H1 (cell line): ENCODE results near the gene TRIM77. TPM values are rescaled to one million over a fixed set of nuclear protein-coding genes. Genes with fewer than 3 reads are reported as not detected.
A peak's percentile ranks its signal among the peaks of the same experiment; 100 is the strongest.
"Not testable (repeated sequence)": the region's sequence is repeated elsewhere in the genome, so short reads cannot be mapped to it uniquely, and the experiment has no call there.

ENCODE experiments used
- CTCF ChIA-PET: fragments of 300-600 bp; sonication (Branson Sonifier 250); formaldehyde crosslinking; loops from one replicate; lab custom pipeline; 2021; ENCODE audit not compliant: partially characterized antibody; lab: Charles Lee
- POLR2A ChIA-PET: fragments of 300-600 bp; sonication (Branson Sonifier 250); formaldehyde crosslinking; loops from one replicate; lab custom pipeline; 2021; ENCODE audit warnings: inconsistent platforms; ENCODE audit not compliant: partially characterized antibody; lab: Charles Lee
- DNase-seq, 2 experiments: peaks; one replicate each; pipeline versions ENCODE4 v3.0.0 to v3.0.0-alpha.2; 2010 to 2022; ENCODE audit warnings: low spot score in 2 of 2, low read depth in 1 of 2, mixed read lengths in 1 of 2
- FAIRE-seq: peaks from 2 replicates; lab custom pipeline; 2011; peaks lifted over from hg19 to GRCh38; lab: Jason Lieb, UNC
- H2AFZ ChIP-seq: 2 replicates; pipeline ENCODE4 v1.8.1; 2012; ENCODE audit warnings: low read length, inconsistent platforms
- H2AK5ac ChIP-seq: 2 replicates; pipeline ENCODE4 v1.6.1; 2013; ENCODE audit warnings: low read depth, low read length
- H2BK120ac ChIP-seq: replicated peaks from 2 replicates; pipeline ENCODE3; 2013; ENCODE audit warnings: low read depth, low read length, inconsistent platforms
- H2BK12ac ChIP-seq: 2 replicates; pipeline ENCODE4 v1.6.1; 2013; ENCODE audit warnings: low read depth, low read length
- H2BK15ac ChIP-seq: 2 replicates; pipeline ENCODE4 v1.6.1; 2013; ENCODE audit warnings: low read length
- H2BK20ac ChIP-seq: 2 replicates; pipeline ENCODE4 v1.6.1; 2013; ENCODE audit warnings: low read length
- H2BK5ac ChIP-seq: 2 replicates; pipeline ENCODE4 v1.6.1; 2013; ENCODE audit warnings: low read depth, low read length
- H3K14ac ChIP-seq: 2 replicates; pipeline ENCODE4 v1.6.1; 2013; ENCODE audit warnings: inconsistent platforms; ENCODE audit not compliant: insufficient read length
- H3K18ac ChIP-seq: 2 replicates; pipeline ENCODE4 v1.6.1; 2013; ENCODE audit warnings: low read length; ENCODE audit errors: extremely low read depth
- H3K23ac ChIP-seq: 2 replicates; pipeline ENCODE4 v1.6.1; 2013; ENCODE audit warnings: inconsistent platforms; ENCODE audit not compliant: insufficient read length
- H3K23me2 ChIP-seq: 2 replicates; pipeline ENCODE4 v1.6.1; 2013; ENCODE audit warnings: low read depth, low read length
- H3K27ac ChIP-seq: 2 replicates; pipeline ENCODE4 v1.6.1; 2011; ENCODE audit warnings: low read depth, low read length, inconsistent platforms
- H3K27me3 ChIP-seq, 4 experiments: replicated peaks in 1 of 4; 1 replicate in 1 of 4; 2 replicates in 3 of 4; pipeline versions ENCODE4 v1.6.1 to v1.8.1; 2011 to 2013; ENCODE audit warnings: low read length in 3 of 4, mild to moderate bottlenecking in 3 of 4, inconsistent platforms in 2 of 4, mixed read lengths in 2 of 4, moderate library complexity in 1 of 4; ENCODE audit not compliant: control insufficient read depth in 3 of 4, insufficient read depth in 3 of 4; ENCODE audit errors: extremely low read depth in 1 of 4
- H3K36me3 ChIP-seq, 4 experiments: 2 replicates each; pipeline versions ENCODE4 v1.6.1 to v1.8.1; 2011 to 2013; ENCODE audit warnings: mild to moderate bottlenecking in 4 of 4, low read length in 3 of 4, moderate library complexity in 2 of 4, control low read depth in 1 of 4, inconsistent platforms in 1 of 4; ENCODE audit not compliant: insufficient read depth in 4 of 4, control insufficient read depth in 2 of 4
- H3K4ac ChIP-seq: replicated peaks from 2 replicates; pipeline ENCODE3; 2013; ENCODE audit warnings: low read length, low read depth, mixed read lengths, inconsistent platforms; ENCODE audit not compliant: insufficient read length
- H3K4me1 ChIP-seq, 4 experiments: replicated peaks in 1 of 4; 1 replicate in 1 of 4; 2 replicates in 3 of 4; pipeline versions ENCODE4 v1.6.1 to v1.8.1; 2011 to 2013; ENCODE audit warnings: low read length in 3 of 4, inconsistent platforms in 2 of 4, mixed read lengths in 1 of 4; ENCODE audit not compliant: insufficient read depth in 4 of 4, control insufficient read depth in 3 of 4
- H3K4me2 ChIP-seq, 2 experiments: 2 replicates each; pipeline versions ENCODE4 v1.6.1 to v1.8.1; 2011 to 2013; ENCODE audit warnings: low read depth in 2 of 2, low read length in 2 of 2, control low read depth in 1 of 2, inconsistent platforms in 1 of 2, mild to moderate bottlenecking in 1 of 2; ENCODE audit not compliant: insufficient read depth in 1 of 2
- H3K4me3 ChIP-seq, 4 experiments: fragments of 200-600, 300-600 bp in 1 of 4; sonication (generic), shearing (Covaris generic), sonication (Bioruptor Twin) in 1 of 4; 2 replicates each; pipeline versions ENCODE4 v1.5.1 to v1.8.1; 2011 to 2016; ENCODE audit warnings: low read length in 4 of 4, low read depth in 3 of 4, control low read depth in 2 of 4, inconsistent platforms in 2 of 4, mild to moderate bottlenecking in 2 of 4, mixed read lengths in 1 of 4, moderate library complexity in 1 of 4; ENCODE audit not compliant: insufficient read depth in 2 of 4; ENCODE audit errors: extremely low read depth in 1 of 4
- H3K56ac ChIP-seq: replicated peaks from 2 replicates; pipeline ENCODE3; 2013; ENCODE audit warnings: low read depth, mild to moderate bottlenecking, mixed read lengths, low read length, inconsistent platforms; ENCODE audit not compliant: insufficient read length
- H3K79me1 ChIP-seq: 2 replicates; pipeline ENCODE4 v1.6.1; 2013; ENCODE audit warnings: low read depth, low read length, control low read depth
- H3K79me2 ChIP-seq, 2 experiments: 2 replicates each; pipeline versions ENCODE4 v1.6.1 to v1.8.1; 2012 to 2013; ENCODE audit warnings: low read length in 2 of 2, mild to moderate bottlenecking in 2 of 2, inconsistent platforms in 1 of 2; ENCODE audit not compliant: insufficient read depth in 2 of 2, control insufficient read depth in 1 of 2
- H3K9ac ChIP-seq, 4 experiments: replicated peaks in 1 of 4; 1 replicate in 1 of 4; 2 replicates in 3 of 4; pipeline versions ENCODE4 v1.6.1 to v1.8.1; 2011 to 2013; ENCODE audit warnings: low read depth in 3 of 4, low read length in 3 of 4, control low read depth in 2 of 4, mild to moderate bottlenecking in 2 of 4, moderate library complexity in 2 of 4, inconsistent platforms in 1 of 4; ENCODE audit errors: extremely low read depth in 1 of 4
- H3K9me3 ChIP-seq, 2 experiments: 2 replicates each; pipeline versions ENCODE4 v1.6.1 to v1.8.1; 2012 to 2013; ENCODE audit warnings: mild to moderate bottlenecking in 2 of 2, moderate library complexity in 2 of 2, control low read depth in 1 of 2, inconsistent platforms in 1 of 2, low read depth in 1 of 2, low read length in 1 of 2, mixed read lengths in 1 of 2; ENCODE audit not compliant: insufficient read depth in 2 of 2
- H4K20me1 ChIP-seq, 2 experiments: replicated peaks in 1 of 2; 2 replicates each; pipeline versions ENCODE3 to v1.8.1; 2011 to 2013; ENCODE audit warnings: inconsistent platforms in 2 of 2, low read length in 2 of 2, mild to moderate bottlenecking in 1 of 2; ENCODE audit not compliant: insufficient read depth in 2 of 2, control insufficient read depth in 1 of 2
- H4K5ac ChIP-seq: 2 replicates; pipeline ENCODE4 v1.6.1; 2013; ENCODE audit warnings: low read length, low read depth, mixed read lengths, inconsistent platforms; ENCODE audit not compliant: insufficient read length
- H4K8ac ChIP-seq: 2 replicates; pipeline ENCODE4 v1.8.0; 2013; ENCODE audit warnings: mild to moderate bottlenecking, moderate library complexity, low read length, inconsistent platforms; ENCODE audit not compliant: insufficient read depth; ENCODE audit errors: extremely low read depth
- H4K91ac ChIP-seq: replicated peaks from 2 replicates; pipeline ENCODE3; 2013; ENCODE audit warnings: low read length, mixed read lengths, inconsistent platforms; ENCODE audit not compliant: insufficient read length
- WGBS, 2 experiments: shearing (Covaris generic) in 1 of 2; methylation state at CpG; one replicate each; pipeline versions ENCODE4 v1.1.6 to v1.1.7; 2013 to 2015; ENCODE audit warnings: low lambda C conversion rate in 2 of 2, mixed read lengths in 2 of 2, inconsistent platforms in 1 of 2, low coverage in 1 of 2, missing lambda C conversion rate in 1 of 2; ENCODE audit not compliant: insufficient replicate concordance in 2 of 2, insufficient coverage in 1 of 2, insufficient read length in 1 of 2; ENCODE audit errors: extremely low coverage in 1 of 2, missing lambda C conversion rate in 1 of 2; 5-methylcytosine and 5-hydroxymethylcytosine counted together
- polyA plus RNA-seq, 7 experiments: library from polyadenylated mRNA; depleted of rRNA in 3 of 7; stranded (reverse) in 5 of 7; unstranded in 2 of 7; fragments of >200 nt in 5 of 7; fragments of 200-250 nt in 2 of 7; gene quantifications; 1 replicate in 5 of 7; 2 replicates in 1 of 7; 4 replicates in 1 of 7; pipeline versions ENCODE4 v1.2.1 to v1.2.3, GENCODE V29; 2011 to 2013; ENCODE audit warnings: missing spikeins in 2 of 7, mixed read lengths in 2 of 7
- total RNA-seq: library from RNA; stranded (reverse); fragmentation: NEBNext Ultra II Directional; extraction: Animal tissue kit (Norgen Biotek cat#: 25700); gene quantifications from 2 replicates; pipeline ENCODE4 v1.2.1, GENCODE V29; 2021

TRIM77 gene
- total and polyA plus RNA-seq, 2 of the 8 experiments (the other 6 are each of a cell fraction or from before 2014, with no cell fraction given), result not detected

GRCh38 chr11:89675948-89676347, 34.2 kb upstream of the TRIM77 start:
- DNase-seq, H3K79me2 ChIP-seq, H3K14ac ChIP-seq, CTCF ChIA-PET, H3K23me2 ChIP-seq, H3K4ac ChIP-seq, H2BK12ac ChIP-seq, H4K91ac ChIP-seq, H3K18ac ChIP-seq, H2AFZ ChIP-seq, H3K4me3 ChIP-seq, H3K56ac ChIP-seq, H3K79me1 ChIP-seq, H2BK15ac ChIP-seq, H4K8ac ChIP-seq, H3K23ac ChIP-seq, H2AK5ac ChIP-seq, H2BK5ac ChIP-seq, H3K4me1 ChIP-seq, H3K36me3 ChIP-seq, H3K9me3 ChIP-seq, H2BK20ac ChIP-seq, H3K9ac ChIP-seq, POLR2A ChIA-PET, H3K27ac ChIP-seq, H3K4me2 ChIP-seq, H3K27me3 ChIP-seq, H4K5ac ChIP-seq, H4K20me1 ChIP-seq, H2BK120ac ChIP-seq: not testable (repeated sequence)
- FAIRE-seq, result peak; percentile 7
- 83% methylated on average over 4 of the region's 4 CpGs; no CpG with 5 or more reads in 1 of the 2 experiments for WGBS, 2 experiments

GRCh38 chr11:89707080-89707479, 3.0 kb upstream of the TRIM77 start:
- H2BK15ac ChIP-seq, H2AK5ac ChIP-seq, H3K18ac ChIP-seq, H4K5ac ChIP-seq, H3K27me3 ChIP-seq, H3K9ac ChIP-seq, H2BK120ac ChIP-seq, H3K23ac ChIP-seq, H2BK20ac ChIP-seq, H3K4ac ChIP-seq, H3K9me3 ChIP-seq, H4K8ac ChIP-seq, H4K20me1 ChIP-seq, H3K4me2 ChIP-seq, H3K36me3 ChIP-seq, H4K91ac ChIP-seq, POLR2A ChIA-PET, H3K4me3 ChIP-seq, H2AFZ ChIP-seq, H3K79me2 ChIP-seq, H3K27ac ChIP-seq, FAIRE-seq, H3K79me1 ChIP-seq, H3K14ac ChIP-seq, H2BK5ac ChIP-seq, DNase-seq, H3K56ac ChIP-seq, H2BK12ac ChIP-seq, H3K23me2 ChIP-seq, H3K4me1 ChIP-seq: not testable (repeated sequence)
- 78% methylated on average over 4 of the region's 4 CpGs; no CpG with 5 or more reads in 1 of the 2 experiments for WGBS, 2 experiments
- CTCF ChIA-PET, result interaction anchor here (1.2 kb wide), 1 partner anchor 498 kb away, joined by 4 read pairs; no protein-coding TSS in a partner anchor
